Fibroblast of skin of right biceps (primary cell): ENCODE data around the gene CDK16.

Experiments used
- DNase-seq: peaks from one replicate; pipeline ENCODE4 v3.0.0-alpha.2; 2013

Gene CDK16

GRCh38 chrX:47228550-47229270 is 10.2 kb downstream of the CDK16 start:
- no peak for DNase-seq

- DNase-seq: no peak
Observed at GRCh38 chrX:47229427-47229826, 10.9 kb downstream of the CDK16 start.

GRCh38 chrX:47230136-47230868 is 11.8 kb downstream of the CDK16 start:
- DNase-seq: no peak

- DNase-seq: no peak
Observed at GRCh38 chrX:47231167-47231566, 12.7 kb downstream of the CDK16 start.

- no peak for DNase-seq
Observed at GRCh38 chrX:47232197-47232802, 13.8 kb downstream of the CDK16 start.

- peak; percentile 67 for DNase-seq
Observed at GRCh38 chrX:47232803-47233332, 14.4 kb downstream of the CDK16 start, which contains the start of gene USP11. TSS of gene USP11 (plus strand) at chrX:47233009. CDS start at chrX:47233044, 35 bp downstream.

- DNase-seq: peak; percentile 95
Observed at GRCh38 chrX:47233333-47234113, 15.0 kb downstream of the CDK16 start.

- DNase-seq: no peak
Observed at GRCh38 chrX:47234583-47234982, 16.1 kb downstream of the CDK16 start.

- no peak for DNase-seq
Observed at GRCh38 chrX:47235691-47236103, 17.2 kb downstream of the CDK16 start.

- DNase-seq: no peak
Observed at GRCh38 chrX:47239199-47239598, 20.7 kb downstream of the CDK16 start.

- no peak for DNase-seq
Observed at GRCh38 chrX:47239898-47240545, 21.5 kb downstream of the CDK16 start.

- no peak for DNase-seq
Observed at GRCh38 chrX:47240619-47241018, 22.1 kb downstream of the CDK16 start.

GRCh38 chrX:47241201-47242011 is 22.9 kb downstream of the CDK16 start:
- DNase-seq: no peak

- no peak for DNase-seq
Observed at GRCh38 chrX:47242321-47242720, 23.8 kb downstream of the CDK16 start.

- no peak for DNase-seq
Observed at GRCh38 chrX:47243351-47243750, 24.9 kb downstream of the CDK16 start.

GRCh38 chrX:47244676-47245075 is 26.2 kb downstream of the CDK16 start:
- DNase-seq: no peak

GRCh38 chrX:47245156-47245555 is 26.7 kb downstream of the CDK16 start:
- DNase-seq: no peak

GRCh38 chrX:47247206-47247998 is 28.9 kb downstream of the CDK16 start:
- DNase-seq: peak; percentile 65

GRCh38 chrX:47247999-47248320 is 29.5 kb downstream of the CDK16 start:
- DNase-seq: no peak

- DNase-seq: no peak
Observed at GRCh38 chrX:47248576-47248975, 30.1 kb downstream of the CDK16 start.

GRCh38 chrX:47250017-47250347 is 31.5 kb downstream of the CDK16 start:
- DNase-seq: no peak
